ENCODE measurements around the gene NTRK1. TPM values are rescaled to one million over a fixed set of nuclear protein-coding genes. Genes with fewer than 3 reads are reported as not detected.
A peak's percentile ranks its signal among the peaks of the same experiment; 100 is the strongest.

NTRK1 gene
- total and polyA plus RNA-seq, 2 of the 13 experiments (the other 11 are each of a cell fraction or from before 2014, with no cell fraction given): not detected

- TF ChIP-seq CENPT (CRISPR knock-in tag; IDR thresholded peaks at IDR 0.05; ENCODE audit: low read depth): no peak; the same call in 1 of the 2 replicates
- peak; percentile 79 for TF ChIP-seq ZFX (CRISPR knock-in tag; IDR thresholded peaks at IDR 0.05; ENCODE audit: low read depth)
- TF ChIP-seq ZNF414 (CRISPR knock-in tag; IDR thresholded peaks at IDR 0.05): peak; percentile 91; the same call in 1 of the 2 replicates
- TF ChIP-seq NFIC (IDR thresholded peaks at IDR 0.05; ENCODE audit: low read length): no peak
- no peak for TF ChIP-seq NFRKB (IDR thresholded peaks at IDR 0.05)
- TF ChIP-seq POGZ (CRISPR knock-in tag; IDR thresholded peaks at IDR 0.05): no peak
- no peak for TF ChIP-seq DBP (CRISPR knock-in tag; IDR thresholded peaks at IDR 0.05; ENCODE audit: not compliant biosample characterization)
- no peak for TF ChIP-seq ZNF569 (CRISPR knock-in tag; IDR thresholded peaks at IDR 0.05; ENCODE audit: borderline replicate concordance)
- TF ChIP-seq RBM39 (IDR thresholded peaks at IDR 0.05; ENCODE audit: low read depth, low read length, poor library complexity, severe bottlenecking): no peak
- TF ChIP-seq ZNF24 (IDR thresholded peaks at IDR 0.05): no peak
- peak; percentile 13 for TF ChIP-seq YY1 (IDR thresholded peaks at IDR 0.05; ENCODE audit: insufficient read depth, insufficient replicate concordance, low read depth, low read length)
- TF ChIP-seq FOXK1 (CRISPR knock-in tag; IDR thresholded peaks at IDR 0.05; ENCODE audit: borderline replicate concordance, low read depth): peak; percentile 59; the same call in 1 of the 2 replicates
- TF ChIP-seq USF2 (IDR thresholded peaks at IDR 0.05; ENCODE audit: low read depth, low read length): peak; percentile 52; the same call in 1 of the 2 replicates
- peak; percentile 72; the same call in 1 of the 2 replicates for TF ChIP-seq USF2 (CRISPR knock-in tag; IDR thresholded peaks at IDR 0.05; ENCODE audit: borderline replicate concordance)
- peak; percentile 45; the same call in 1 of the 2 replicates for TF ChIP-seq POLR2G (IDR thresholded peaks at IDR 0.05; ENCODE audit: low read depth, low read length)
- TF ChIP-seq SKI (IDR thresholded peaks at IDR 0.05; ENCODE audit: partially characterized antibody): no peak
- no peak for TF ChIP-seq ZNF121 (CRISPR knock-in tag; IDR thresholded peaks at IDR 0.05)
- peak; percentile 67; the same call in 1 of the 2 replicates for TF ChIP-seq ZNF558 (CRISPR knock-in tag; IDR thresholded peaks at IDR 0.05; ENCODE audit: borderline replicate concordance)
- TF ChIP-seq PTBP1 (IDR thresholded peaks at IDR 0.05; ENCODE audit: low read depth, low read length, poor library complexity, severe bottlenecking): no peak
- no peak for TF ChIP-seq THYN1 (CRISPR knock-in tag; IDR thresholded peaks at IDR 0.05; ENCODE audit: borderline replicate concordance, low read depth)
- peak; percentile 61; the same call in 1 of the 2 replicates for TF ChIP-seq ZNF225 (CRISPR knock-in tag; IDR thresholded peaks at IDR 0.05)
- TF ChIP-seq ARNT2 (CRISPR knock-in tag; IDR thresholded peaks at IDR 0.05; ENCODE audit: low read depth): peak; percentile 96
- peak; percentile 91 for TF ChIP-seq ZNF276 (CRISPR knock-in tag; IDR thresholded peaks at IDR 0.05; ENCODE audit: low read depth)
- TF ChIP-seq NCOA5 (CRISPR knock-in tag; IDR thresholded peaks at IDR 0.05): no peak
These were observed 46.7 kb upstream of the NTRK1 start (continued) for GRCh38 chr1:156813750-156814570.

All from HepG2 (cell line).